AG04449 (cell line): ENCODE results near the gene ZNF536.

Experiments
- CTCF ChIA-PET: fragments of 350-600 bp; formaldehyde crosslinking; extraction: SDS; loops from one replicate; lab custom pipeline; 2021; ENCODE audit warnings: antibody characterized with exemption; lab: Yijun Ruan, JAX
- POLR2A ChIA-PET: fragments of 400-600, 350-600 bp; formaldehyde crosslinking; extraction: SDS; loops from one replicate; lab custom pipeline; 2020; ENCODE audit warnings: antibody characterized with exemption, inconsistent platforms; lab: Yijun Ruan, JAX
- DNase-seq: peaks from one replicate; pipeline ENCODE4 v3.0.0-alpha.2; 2010; ENCODE audit warnings: low read depth, low spot score
- H3K4me3 ChIP-seq: 2 replicates; pipeline ENCODE4 v1.5.1; 2011; ENCODE audit warnings: low read depth, mild to moderate bottlenecking, control low read depth, low read length
- TF ChIP-seq, protein P1 (sequence below): IDR thresholded peaks from one replicate; pipeline ENCODE4 v1.5.1; 2011; ENCODE audit warnings: mild to moderate bottlenecking, moderate library complexity, low read length, control low read depth, inconsistent platforms; ENCODE audit not compliant: insufficient read depth; ENCODE audit errors: missing control alignments

Gene ZNF536

DNA sequence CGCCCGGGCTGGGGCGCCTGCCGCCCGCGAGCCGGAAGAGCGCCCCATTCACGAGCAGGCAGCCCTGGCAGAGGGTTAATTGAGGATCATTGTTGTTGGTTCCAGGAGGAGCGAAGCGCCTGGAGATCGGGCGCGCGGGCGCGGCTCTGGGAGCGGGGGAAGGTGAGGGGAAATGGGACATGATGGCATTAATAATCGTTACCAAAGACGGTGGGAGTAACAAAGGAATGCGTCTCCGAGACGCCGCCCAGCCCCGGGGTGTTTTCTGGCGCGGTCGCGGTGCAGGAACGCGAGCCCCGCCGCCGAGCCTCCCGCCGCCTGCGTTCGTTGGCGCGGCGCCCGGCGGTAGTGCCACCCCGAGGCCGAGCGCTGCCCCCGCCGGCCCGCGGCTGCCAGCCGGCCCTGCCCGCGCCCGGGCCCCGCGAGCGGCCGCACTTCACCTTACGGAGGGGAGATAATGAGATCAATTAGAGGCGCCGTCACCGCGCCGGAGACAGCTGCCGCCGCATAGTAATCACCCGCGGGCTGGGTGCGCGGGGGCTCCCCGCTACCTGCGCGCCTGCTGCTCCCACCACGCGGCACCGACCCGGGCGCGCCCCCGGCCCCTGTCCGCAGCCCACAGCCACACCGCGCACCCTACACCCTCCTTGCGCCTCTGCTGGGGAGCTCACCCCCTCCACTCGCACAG lies 2.8 kb downstream of the ZNF536 start:
- TF ChIP-seq, protein P1, sequence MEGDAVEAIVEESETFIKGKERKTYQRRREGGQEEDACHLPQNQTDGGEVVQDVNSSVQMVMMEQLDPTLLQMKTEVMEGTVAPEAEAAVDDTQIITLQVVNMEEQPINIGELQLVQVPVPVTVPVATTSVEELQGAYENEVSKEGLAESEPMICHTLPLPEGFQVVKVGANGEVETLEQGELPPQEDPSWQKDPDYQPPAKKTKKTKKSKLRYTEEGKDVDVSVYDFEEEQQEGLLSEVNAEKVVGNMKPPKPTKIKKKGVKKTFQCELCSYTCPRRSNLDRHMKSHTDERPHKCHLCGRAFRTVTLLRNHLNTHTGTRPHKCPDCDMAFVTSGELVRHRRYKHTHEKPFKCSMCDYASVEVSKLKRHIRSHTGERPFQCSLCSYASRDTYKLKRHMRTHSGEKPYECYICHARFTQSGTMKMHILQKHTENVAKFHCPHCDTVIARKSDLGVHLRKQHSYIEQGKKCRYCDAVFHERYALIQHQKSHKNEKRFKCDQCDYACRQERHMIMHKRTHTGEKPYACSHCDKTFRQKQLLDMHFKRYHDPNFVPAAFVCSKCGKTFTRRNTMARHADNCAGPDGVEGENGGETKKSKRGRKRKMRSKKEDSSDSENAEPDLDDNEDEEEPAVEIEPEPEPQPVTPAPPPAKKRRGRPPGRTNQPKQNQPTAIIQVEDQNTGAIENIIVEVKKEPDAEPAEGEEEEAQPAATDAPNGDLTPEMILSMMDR, result no peak
- H3K4me3 ChIP-seq, result no peak overlapping the region
- ChIA-PET POLR2A (no interaction called here), CTCF (no interaction called here)
- DNase-seq, result no peak

DNA sequence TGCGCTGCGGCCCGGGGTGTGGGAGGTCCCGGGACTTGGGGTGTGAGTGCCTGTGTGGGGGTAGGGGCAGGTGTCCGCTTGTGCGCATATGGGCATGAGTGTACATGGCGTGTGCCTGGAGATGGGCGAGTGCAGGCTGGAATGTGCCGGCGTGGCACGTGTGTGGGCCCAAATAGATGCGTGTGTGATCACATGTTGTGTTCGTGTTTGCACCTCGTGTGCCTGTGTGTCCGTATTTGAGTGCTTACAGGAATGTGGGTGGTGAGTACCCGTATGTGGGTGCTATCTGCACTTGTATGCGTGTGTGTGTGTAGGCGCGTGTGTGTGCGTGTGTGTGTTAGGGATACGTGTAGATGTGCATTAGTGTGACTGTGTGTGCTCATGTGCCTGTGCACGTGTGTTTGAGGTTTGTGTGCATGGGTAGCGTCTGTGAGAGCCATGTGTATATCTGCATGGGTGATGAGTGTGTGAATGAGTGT lies 3.4 kb downstream of the ZNF536 start:
- TF ChIP-seq, protein P1, result no peak
- ChIA-PET CTCF (no interaction called here), POLR2A (no interaction called here)
- DNase-seq, result no peak
- no peak overlapping the region for H3K4me3 ChIP-seq

DNA sequence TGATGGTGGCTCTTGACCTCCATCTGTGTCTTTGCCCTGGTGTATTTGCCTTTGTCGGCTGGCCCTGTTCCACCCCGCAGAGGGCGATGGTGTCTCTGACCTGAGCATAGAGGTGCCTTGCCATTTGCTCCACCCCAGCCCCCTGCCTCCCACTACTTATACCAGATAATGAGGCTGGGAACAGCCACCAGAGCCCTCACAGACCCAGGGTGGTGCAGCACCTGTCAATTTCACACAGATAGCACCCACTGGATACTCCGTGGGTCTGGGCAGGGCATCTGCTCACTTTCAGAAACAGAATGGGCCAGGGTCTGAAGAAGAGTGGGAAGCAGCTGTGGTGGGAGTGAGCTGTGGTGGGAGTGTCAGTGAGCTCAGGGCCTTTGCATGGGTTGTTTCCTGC lies 4.1 kb downstream of the ZNF536 start:
- POLR2A ChIA-PET, result no interaction called here

DNA sequence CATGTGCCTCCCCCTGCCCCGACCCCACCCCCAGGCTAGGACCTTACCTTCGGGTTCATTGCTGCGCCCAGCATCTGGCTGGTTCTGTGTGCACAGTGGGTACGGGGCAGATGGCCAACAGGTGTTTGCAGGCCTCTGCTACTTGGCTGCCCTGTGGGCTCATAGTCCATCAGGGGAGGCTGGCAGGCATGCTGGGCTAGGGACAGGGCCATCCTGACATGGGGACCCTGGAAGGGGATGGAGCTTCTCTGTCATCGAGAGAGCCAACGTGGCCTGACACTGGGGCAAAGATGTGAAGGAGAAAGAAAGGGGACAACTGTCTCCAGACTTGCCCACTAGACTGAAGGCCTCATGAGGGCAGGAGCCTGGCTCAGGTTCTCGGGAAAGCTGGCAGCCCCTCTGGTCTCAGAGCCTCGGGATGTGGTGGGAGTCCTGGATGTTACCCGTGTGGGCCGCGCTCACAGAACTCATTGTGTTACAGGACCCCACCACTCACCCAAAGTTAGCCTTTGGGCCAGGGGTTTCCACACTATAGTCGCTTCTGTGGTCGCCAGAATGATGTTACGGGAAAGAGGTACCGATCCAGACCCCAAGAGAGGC lies 4.7 kb downstream of the ZNF536 start:
- TF ChIP-seq, protein P1, result no peak
- DNase-seq, result no peak
- ChIA-PET POLR2A (no interaction called here), CTCF (no interaction called here)
- no peak overlapping the region for H3K4me3 ChIP-seq

More for the DNA sequence above, 4.1 kb downstream of the ZNF536 start:
- DNase-seq, result no peak
- CTCF ChIA-PET, result no interaction called here
- H3K4me3 ChIP-seq, result no peak overlapping the region
- TF ChIP-seq, protein P1, result no peak

DNA sequence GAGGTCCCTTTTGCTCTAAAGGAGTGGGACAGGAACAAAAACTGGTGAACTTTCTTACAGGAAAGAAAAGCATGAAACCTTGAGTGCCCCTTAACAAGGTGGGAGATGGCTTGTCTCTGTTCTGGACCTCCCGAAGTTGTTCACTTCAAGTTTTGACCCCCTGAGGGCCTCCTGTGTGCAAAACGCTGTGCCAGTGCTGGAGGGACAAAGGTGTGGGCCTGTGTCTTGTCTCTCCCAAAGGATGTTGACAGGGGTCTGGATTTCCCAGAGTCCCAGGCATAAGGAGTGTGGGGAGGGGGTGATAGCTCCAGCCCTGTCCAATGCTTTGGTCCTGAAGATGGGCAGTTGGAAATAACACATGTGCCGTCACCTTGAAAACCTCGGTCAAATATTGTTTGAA lies 6.5 kb downstream of the ZNF536 start:
- H3K4me3 ChIP-seq, result no peak overlapping the region
- TF ChIP-seq, protein P1, result no peak
- POLR2A ChIA-PET, result no interaction called here
- CTCF ChIA-PET, result no interaction called here
- DNase-seq, result no peak

DNA sequence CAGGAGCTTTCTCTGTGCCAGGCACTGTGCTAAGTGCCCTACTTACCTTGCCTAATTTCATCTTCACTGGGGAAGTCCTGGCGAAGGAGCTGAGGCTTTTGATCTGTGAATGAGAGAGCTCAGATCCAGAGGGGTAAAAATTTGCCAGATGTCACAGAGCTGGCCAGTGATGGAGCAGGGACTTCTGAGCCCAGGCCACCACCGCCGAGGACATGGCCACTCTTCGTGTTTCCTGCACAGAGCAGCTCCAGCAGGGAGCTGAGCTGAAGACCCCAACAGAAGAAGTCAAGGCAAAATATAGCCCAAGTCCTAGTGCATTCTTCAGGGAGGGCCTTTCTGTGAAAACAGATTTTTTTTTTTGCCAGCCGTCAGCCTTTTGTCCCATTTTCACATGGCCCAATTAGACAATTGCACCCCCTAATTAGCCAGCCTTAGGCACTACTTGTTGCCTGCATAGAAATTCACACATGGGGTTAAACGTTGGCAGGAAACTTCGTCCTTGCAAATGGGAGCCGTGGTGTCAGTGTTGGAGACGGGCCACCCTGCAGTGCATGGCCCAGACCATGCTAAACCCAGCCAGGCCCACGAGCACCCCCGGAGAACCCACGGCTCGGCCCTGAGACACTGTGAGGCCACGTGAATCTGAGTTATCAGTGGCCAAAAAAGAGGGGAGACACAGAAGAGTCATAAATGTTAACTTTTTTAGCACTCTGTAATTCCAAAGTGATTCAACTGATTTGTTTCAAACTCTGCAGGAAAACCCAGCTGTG lies 7.8 kb downstream of the ZNF536 start:
- CTCF ChIA-PET, result no interaction called here

More for the DNA sequence above, 7.8 kb downstream of the ZNF536 start:
- H3K4me3 ChIP-seq, result no peak overlapping the region
- TF ChIP-seq, protein P1, result no peak
- DNase-seq, result no peak
- POLR2A ChIA-PET, result no interaction called here
